LNCaP clone FGC (cell line): ENCODE measurements around the gene CRCP.
"Not testable (repeated sequence)": the region's sequence is repeated elsewhere in the genome, so short reads cannot be mapped to it uniquely, and the experiment has no call there.

Experiments used
- DNase-seq: peaks from one replicate; pipeline ENCODE4 v3.0.0-alpha.2; 2011; ENCODE audit warnings: low read depth
- H3K4me3 ChIP-seq: 2 replicates; pipeline ENCODE4 v1.5.1; 2011; ENCODE audit warnings: mild to moderate bottlenecking, low read depth, low read length, control low read depth
- TF ChIP-seq, protein P1 (sequence below): IDR thresholded peaks from 2 replicates; pipeline ENCODE4 v1.5.1; 2012; ENCODE audit warnings: mild to moderate bottlenecking; ENCODE audit not compliant: control insufficient read depth, insufficient read depth; ENCODE audit errors: extremely low read depth

The CRCP gene

DNA sequence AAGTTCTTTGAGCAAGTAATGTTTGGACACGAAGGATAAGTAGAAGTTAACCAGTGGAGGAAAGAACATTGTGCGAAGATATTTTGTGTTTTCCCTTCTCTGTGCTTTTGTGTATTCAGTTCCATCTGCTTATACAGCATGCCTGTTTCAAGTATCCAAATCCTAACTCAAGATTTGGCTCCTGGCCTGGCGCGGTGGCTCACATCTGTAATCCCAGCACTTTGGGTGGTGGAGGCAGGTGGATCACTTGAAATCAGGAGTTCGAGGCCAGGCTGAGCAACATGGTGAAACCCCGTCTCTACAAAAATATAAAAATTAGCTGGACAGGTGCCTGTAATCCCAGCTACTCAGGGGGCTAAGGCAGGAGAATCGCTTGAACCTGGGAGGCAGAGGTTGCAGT lies 49.7 kb downstream of the CRCP start:
- DNase-seq: no peak
- TF ChIP-seq, protein P1, sequence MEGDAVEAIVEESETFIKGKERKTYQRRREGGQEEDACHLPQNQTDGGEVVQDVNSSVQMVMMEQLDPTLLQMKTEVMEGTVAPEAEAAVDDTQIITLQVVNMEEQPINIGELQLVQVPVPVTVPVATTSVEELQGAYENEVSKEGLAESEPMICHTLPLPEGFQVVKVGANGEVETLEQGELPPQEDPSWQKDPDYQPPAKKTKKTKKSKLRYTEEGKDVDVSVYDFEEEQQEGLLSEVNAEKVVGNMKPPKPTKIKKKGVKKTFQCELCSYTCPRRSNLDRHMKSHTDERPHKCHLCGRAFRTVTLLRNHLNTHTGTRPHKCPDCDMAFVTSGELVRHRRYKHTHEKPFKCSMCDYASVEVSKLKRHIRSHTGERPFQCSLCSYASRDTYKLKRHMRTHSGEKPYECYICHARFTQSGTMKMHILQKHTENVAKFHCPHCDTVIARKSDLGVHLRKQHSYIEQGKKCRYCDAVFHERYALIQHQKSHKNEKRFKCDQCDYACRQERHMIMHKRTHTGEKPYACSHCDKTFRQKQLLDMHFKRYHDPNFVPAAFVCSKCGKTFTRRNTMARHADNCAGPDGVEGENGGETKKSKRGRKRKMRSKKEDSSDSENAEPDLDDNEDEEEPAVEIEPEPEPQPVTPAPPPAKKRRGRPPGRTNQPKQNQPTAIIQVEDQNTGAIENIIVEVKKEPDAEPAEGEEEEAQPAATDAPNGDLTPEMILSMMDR: no peak
- no peak overlapping the region for H3K4me3 ChIP-seq

DNA sequence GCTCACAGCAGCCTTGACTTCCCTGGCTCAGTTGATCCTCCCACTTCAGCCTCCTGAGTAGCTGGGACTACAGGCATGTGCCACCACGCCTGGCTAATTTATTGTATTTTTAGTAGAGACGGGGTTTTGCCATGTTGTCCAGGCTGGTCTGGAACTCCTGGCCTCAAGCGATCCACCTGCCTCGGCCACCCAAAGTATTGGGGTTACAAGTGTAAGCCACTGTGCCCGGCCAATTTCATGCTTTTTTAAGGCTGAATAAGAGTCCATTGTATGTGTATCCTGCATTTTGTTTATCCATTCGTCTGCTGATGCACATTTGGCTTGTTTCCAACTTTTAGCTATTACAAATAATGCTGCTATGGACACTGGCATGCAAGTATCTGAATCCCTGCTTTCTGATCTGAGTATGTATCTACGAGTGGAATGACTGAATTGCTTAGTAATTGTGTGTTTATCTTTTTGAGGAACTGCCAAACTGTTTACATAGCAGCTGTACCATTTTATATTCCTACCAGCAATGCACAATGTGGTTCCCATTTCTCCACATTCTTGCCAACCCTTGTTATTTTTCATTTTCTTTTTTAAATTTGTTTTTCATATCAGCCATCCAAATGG lies 53.2 kb downstream of the CRCP start:
- H3K4me3 ChIP-seq: no peak overlapping the region
- TF ChIP-seq, protein P1: no peak
- peak; percentile 49 for DNase-seq

DNA sequence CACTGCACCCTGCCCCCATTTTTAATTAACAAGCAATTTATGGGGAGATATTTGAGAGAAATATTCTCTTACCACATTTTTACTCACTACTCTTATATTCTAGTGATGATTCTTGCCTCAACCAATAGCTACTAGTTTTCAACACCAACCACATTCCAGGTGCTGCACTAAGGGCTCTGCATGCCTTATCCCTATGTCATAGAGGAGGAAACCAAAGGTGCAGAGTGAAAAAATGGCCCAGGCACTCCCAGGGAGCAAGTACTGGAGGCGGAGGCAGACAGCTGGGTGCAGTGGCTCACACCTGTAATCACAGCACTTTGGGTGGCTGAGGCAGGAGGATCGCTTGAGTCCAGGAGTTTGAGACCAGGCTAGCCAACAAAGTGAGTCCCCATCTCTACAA lies 55.0 kb downstream of the CRCP start:
- no peak for DNase-seq
- TF ChIP-seq, protein P1: no peak
- H3K4me3 ChIP-seq: no peak overlapping the region

DNA sequence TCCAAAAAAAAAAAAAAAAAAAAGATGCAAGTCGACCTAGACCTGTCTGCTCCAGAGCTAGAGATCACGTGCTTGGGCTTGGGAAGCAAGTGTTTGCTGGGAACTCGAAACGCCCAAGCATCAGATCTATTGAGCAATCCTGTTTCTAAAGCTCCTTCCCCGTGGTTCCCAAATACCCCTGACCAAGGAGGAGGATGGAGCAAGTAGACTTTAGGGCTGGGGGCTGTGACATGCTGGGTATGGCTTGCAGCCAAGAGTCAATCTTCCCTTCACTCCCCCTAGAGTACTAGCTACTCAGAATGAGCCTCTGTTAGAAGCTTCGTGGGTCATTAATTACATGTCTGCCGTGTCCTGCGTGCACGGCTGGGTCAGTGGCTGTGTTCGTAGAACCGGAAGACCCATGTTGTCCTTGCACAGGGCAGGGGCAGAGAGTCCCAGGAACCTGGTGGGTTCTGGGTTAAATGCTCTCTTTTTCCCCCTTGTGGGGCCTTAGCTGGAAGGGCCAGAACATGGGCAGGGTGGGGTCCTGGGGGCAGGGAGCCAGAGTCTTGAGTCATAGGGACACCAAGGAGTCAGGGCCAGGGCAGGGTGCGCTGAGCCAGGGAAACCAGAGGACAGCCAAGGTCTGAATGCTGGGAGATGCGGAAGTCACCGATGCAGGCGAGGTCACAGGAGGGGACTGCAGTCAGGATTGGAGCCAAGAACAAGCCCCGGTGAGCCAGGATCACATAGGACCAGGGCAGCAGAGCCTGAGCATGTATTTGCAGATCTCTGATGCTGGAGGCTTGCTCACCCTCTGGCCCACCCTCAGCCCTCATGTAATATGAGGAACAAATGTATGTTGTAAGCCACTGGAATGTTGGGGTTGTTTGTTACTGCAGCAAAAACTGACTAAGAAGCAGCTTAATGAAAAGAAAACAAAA lies 55.9 kb downstream of the CRCP start:
- no peak overlapping the region for H3K4me3 ChIP-seq
- TF ChIP-seq, protein P1: no peak
- DNase-seq: no peak

DNA sequence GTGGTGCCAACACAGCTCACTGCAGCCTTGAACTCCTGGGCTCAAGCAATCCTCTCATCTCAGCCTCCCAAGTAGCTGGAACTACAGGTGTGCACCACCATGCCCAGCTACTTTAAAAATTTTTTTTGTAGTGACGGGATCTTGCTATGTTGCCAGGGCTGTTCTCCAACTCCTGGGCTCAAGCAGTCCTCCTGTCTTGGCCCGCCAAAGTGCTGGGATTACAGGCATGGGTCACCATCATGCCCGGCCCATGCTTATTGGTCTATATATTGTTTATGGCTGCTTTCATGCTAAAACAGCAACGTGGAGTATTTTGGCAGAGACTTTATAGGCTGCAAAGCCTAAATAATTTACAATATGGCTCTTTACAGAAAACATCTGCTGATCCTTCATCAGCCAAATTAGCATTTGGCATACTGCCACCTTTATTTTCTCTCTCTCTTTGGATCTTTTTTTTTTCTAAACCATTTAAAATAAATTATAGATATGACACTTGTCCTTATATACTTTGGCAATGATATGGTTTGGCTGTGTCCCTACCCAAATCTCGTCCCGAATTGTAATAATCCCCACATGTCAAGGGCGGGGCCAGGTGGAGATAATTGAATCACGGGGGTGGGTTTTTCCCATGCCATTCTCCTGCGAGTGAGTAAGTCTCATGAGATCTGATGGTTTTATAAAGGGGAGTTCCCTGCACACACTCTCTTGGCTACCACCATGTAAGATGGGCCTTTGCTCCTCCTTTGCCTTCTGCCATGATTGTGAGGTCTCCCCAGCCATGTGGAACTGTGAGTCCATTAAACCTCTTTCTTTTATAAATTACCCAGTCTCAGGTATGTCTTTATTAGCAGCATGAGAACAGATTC lies 58.1 kb downstream of the CRCP start:
- not testable (repeated sequence) for DNase-seq, H3K4me3 ChIP-seq

DNA sequence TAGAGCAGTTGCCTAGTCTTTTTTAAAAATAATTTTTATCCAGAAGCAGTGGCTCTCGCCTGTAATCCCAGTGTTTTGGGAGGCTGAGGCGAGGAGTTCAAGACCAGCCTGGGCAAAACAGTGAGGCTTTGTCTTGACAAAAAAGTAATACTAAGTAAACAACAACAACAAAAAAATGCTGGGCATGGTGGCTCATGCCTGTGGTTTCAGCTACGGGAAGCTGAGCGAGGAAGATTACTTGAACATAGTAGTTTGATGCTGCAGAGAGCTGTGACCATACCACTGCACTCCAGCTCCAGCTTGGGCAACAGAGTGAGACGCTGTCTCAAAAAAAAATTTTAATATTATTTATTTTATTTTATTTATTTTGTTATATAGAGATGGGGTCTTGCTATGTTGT lies 59.2 kb downstream of the CRCP start:
- TF ChIP-seq, protein P1: no peak
- H3K4me3 ChIP-seq: no peak overlapping the region
- DNase-seq: no peak

DNA sequence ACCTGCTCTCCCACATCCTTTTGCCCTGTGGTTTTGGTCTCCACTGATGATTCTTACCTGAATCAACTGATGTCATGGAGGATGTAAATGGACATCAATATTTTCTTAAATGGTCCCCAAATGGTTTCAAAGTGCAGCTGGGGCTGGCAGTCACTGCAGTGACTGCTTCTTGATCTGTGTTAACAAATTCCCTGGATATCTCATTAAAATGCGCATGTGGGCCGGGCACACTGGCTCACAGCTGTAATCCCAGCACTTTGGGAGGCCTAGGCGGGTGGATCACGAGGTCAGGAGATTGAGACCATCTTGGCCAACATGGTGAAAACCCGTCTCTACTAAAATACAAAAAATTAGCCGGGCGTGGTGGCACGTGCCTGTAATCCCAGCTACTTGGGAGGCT lies 60.4 kb downstream of the CRCP start:
- not testable (repeated sequence) for H3K4me3 ChIP-seq, DNase-seq
